ENCODE data around the gene EZH1.

EZH1 gene

GRCh38 chr17:42723636-42724035 lies 21.2 kb downstream of the EZH1 start:
- TF ChIP-seq POLR2AphosphoS5 (IDR thresholded peaks at IDR 0.05; ENCODE audit: low read depth, low read length): no peak

DNA sequence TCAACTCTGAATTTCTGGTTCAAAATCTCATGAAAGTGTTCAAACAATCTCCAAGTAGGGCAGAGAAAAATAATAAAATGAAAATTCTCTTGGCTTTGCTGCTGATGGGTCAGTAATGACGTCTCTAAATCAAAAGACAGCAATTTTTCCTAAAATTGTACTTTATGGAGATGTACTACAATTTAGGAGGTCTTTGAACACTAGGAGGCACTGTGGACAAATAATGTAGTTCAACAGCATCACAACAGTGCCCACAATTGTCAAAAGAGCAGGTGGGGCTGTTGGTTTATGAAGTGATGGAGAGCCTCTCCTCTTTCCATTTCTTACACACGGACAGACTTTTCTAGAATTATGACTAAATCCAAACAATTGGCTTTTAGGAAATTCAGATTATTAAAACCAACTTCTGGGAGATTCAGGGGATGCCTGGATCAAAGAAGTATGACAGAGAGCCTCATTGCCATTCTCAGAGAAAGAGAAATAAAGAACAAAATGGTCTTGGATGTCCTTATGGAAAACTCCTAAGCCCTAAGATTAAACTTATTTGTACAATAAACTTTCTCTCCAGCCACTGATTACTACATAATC lies 23.8 kb downstream of the EZH1 start:
- TF ChIP-seq FOXP2 (optimal IDR thresholded peaks at IDR 0.05; ENCODE audit: borderline replicate concordance, extremely low read depth, extremely low read length, insufficient read depth): no peak
- TF ChIP-seq, protein P1, sequence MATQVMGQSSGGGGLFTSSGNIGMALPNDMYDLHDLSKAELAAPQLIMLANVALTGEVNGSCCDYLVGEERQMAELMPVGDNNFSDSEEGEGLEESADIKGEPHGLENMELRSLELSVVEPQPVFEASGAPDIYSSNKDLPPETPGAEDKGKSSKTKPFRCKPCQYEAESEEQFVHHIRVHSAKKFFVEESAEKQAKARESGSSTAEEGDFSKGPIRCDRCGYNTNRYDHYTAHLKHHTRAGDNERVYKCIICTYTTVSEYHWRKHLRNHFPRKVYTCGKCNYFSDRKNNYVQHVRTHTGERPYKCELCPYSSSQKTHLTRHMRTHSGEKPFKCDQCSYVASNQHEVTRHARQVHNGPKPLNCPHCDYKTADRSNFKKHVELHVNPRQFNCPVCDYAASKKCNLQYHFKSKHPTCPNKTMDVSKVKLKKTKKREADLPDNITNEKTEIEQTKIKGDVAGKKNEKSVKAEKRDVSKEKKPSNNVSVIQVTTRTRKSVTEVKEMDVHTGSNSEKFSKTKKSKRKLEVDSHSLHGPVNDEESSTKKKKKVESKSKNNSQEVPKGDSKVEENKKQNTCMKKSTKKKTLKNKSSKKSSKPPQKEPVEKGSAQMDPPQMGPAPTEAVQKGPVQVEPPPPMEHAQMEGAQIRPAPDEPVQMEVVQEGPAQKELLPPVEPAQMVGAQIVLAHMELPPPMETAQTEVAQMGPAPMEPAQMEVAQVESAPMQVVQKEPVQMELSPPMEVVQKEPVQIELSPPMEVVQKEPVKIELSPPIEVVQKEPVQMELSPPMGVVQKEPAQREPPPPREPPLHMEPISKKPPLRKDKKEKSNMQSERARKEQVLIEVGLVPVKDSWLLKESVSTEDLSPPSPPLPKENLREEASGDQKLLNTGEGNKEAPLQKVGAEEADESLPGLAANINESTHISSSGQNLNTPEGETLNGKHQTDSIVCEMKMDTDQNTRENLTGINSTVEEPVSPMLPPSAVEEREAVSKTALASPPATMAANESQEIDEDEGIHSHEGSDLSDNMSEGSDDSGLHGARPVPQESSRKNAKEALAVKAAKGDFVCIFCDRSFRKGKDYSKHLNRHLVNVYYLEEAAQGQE (IDR thresholded peaks at IDR 0.05; ENCODE audit: insufficient read depth in 1 of 2, low read depth in 2 of 2, low read length in 2 of 2): no peak
- no peak for TF ChIP-seq TAF1 (IDR thresholded peaks at IDR 0.05; ENCODE audit: borderline replicate concordance, insufficient read depth, low read length)
- TF ChIP-seq POLR2AphosphoS5 (IDR thresholded peaks at IDR 0.05; ENCODE audit: low read depth, low read length): no peak

DNA sequence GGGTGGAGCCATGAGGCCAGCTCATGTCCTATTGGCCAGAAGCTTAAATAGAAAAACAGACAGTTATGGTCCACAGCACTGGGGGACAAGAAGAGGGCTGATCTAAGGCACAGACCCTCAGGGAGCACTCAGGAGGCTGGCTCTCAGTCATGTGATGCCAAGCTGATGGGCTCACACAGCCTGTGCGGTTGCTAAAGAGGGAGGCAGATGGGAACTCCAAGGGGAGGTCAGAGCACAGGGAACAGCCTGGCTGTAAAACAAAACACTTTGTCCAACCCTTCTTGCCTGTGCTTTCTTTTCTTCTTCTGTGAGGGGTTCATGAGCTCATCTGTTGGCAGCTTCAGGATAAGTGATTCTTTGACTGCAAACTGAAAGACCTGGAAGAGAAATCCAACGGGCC lies 35.3 kb downstream of the EZH1 start:
- no peak for TF ChIP-seq POLR2AphosphoS5 (IDR thresholded peaks at IDR 0.05; ENCODE audit: low read depth, low read length)
- no peak for TF ChIP-seq TAF1 (IDR thresholded peaks at IDR 0.05; ENCODE audit: borderline replicate concordance, insufficient read depth, low read length)
- no peak for TF ChIP-seq SIN3A (IDR thresholded peaks at IDR 0.05; ENCODE audit: borderline replicate concordance, insufficient read depth, low read length)
- TF ChIP-seq, protein P1 (IDR thresholded peaks at IDR 0.05; ENCODE audit: insufficient read depth in 1 of 2, low read depth in 2 of 2, low read length in 2 of 2): no peak
- no peak for TF ChIP-seq FOXP2 (optimal IDR thresholded peaks at IDR 0.05; ENCODE audit: borderline replicate concordance, extremely low read depth, extremely low read length, insufficient read depth)

DNA sequence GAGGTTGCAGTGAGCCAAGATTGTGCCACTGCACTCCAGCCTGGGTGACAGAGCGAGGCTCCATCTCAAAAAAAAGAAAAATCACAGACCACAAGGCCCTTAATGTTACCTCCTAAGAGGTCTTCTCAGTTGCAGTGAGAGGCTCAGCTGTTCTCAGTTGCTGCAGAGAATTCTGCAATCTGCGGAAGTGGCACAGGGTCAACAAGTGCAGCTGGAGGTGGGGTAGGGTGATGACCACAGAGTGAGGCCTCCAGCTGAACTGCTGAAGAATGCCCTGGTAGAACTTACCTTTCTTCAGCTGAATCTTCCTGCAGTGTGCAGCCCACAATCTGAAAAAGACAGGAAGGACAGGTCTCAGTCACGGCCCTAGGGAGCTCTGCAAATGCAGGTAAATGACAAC lies 36.3 kb downstream of the EZH1 start:
- TF ChIP-seq TAF1 (IDR thresholded peaks at IDR 0.05; ENCODE audit: borderline replicate concordance, insufficient read depth, low read length): no peak
- TF ChIP-seq, protein P1 (IDR thresholded peaks at IDR 0.05; ENCODE audit: insufficient read depth in 1 of 2, low read depth in 2 of 2, low read length in 2 of 2): no peak
- no peak for TF ChIP-seq POLR2AphosphoS5 (IDR thresholded peaks at IDR 0.05; ENCODE audit: low read depth, low read length)

- TF ChIP-seq POLR2AphosphoS5 (IDR thresholded peaks at IDR 0.05; ENCODE audit: low read depth, low read length) (no peak), TAF1 (IDR thresholded peaks at IDR 0.05; ENCODE audit: borderline replicate concordance, insufficient read depth, low read length) (no peak), FOXP2 (optimal IDR thresholded peaks at IDR 0.05; ENCODE audit: borderline replicate concordance, extremely low read depth, extremely low read length, insufficient read depth) (no peak), SIN3A (IDR thresholded peaks at IDR 0.05; ENCODE audit: borderline replicate concordance, insufficient read depth, low read length) (no peak)
- TF ChIP-seq, protein P1 (IDR thresholded peaks at IDR 0.05; ENCODE audit: insufficient read depth in 1 of 2, low read depth in 2 of 2, low read length in 2 of 2): no peak
These were observed 38.1 kb downstream of the EZH1 start for GRCh38 chr17:42706732-42707131.
